Mucosa of descending colon (tissue), 3 donors: ENCODE measurements around the gene MEF2C. TPM values are rescaled to one million over a fixed set of nuclear protein-coding genes. Genes with fewer than 3 reads are reported as not detected.

Experiments used
- ATAC-seq: fragments of 200-7000 bp; cut with Tn5 transposase; one replicate; pipeline ENCODE4 v1.9.1; 2020; ENCODE audit warnings: mild to moderate bottlenecking, moderate library complexity
- DNase-seq, 3 donors: peaks; one replicate each; pipeline ENCODE4 v3.0.0-alpha.2; 2020
- H3K36me3 ChIP-seq: fragments of 200-600 bp; one replicate; pipeline ENCODE4 v1.8.0; 2021; ENCODE audit warnings: low read depth, mild to moderate bottlenecking
- H3K4me1 ChIP-seq: fragments of 200-600 bp; one replicate; pipeline ENCODE4 v1.8.0; 2021; ENCODE audit warnings: low read depth, mild to moderate bottlenecking
- H3K4me3 ChIP-seq: fragments of 200-600 bp; one replicate; pipeline ENCODE4 v1.8.0; 2021; ENCODE audit warnings: mild to moderate bottlenecking
- H3K9me3 ChIP-seq: fragments of 200-600 bp; one replicate; pipeline ENCODE4 v1.8.0; 2021; ENCODE audit warnings: mild to moderate bottlenecking
- intact Hi-C, 2 donors: fragments of 100-400 bp; cut with DNase I in 1 of 2; cut with micrococcal nuclease in 1 of 2; formaldehyde crosslinking; loops; one replicate each; pipeline versions ENCODE4 v1.11.0 to v1.11.1; 2022; cut with DNase I, micrococcal nuclease
- total RNA-seq, 3 donors: library from RNA; stranded (reverse); fragmentation: NEBNext Ultra II Directional in 2 of 3; extraction: Animal tissue kit (Norgen Biotek cat#: 25700) in 2 of 3; gene quantifications; one replicate each; pipeline versions ENCODE4 v1.2.1 to v1.2.4, GENCODE V29; 2021 to 2023
- TF ChIP-seq, protein P1 (sequence below): fragments of 200-600 bp; IDR thresholded peaks from one replicate; pipeline ENCODE4 v1.8.0; 2022; ENCODE audit warnings: antibody characterized with exemption, mild to moderate bottlenecking
- donor health status: DM: no; HTN: no; CAD: no; lungs with moderate emphysema.
- donor health status: DM: no; HTN: no; CAD: no.
- donor health status: DM: no; HTN: yes; CAD: no.

Gene MEF2C
- total RNA-seq, 3 donors from 2014 or later = 19.3 to 44.0 (median 32.6) TPM

GRCh38 chr5:88840495-88840894, 42.5 kb downstream of the MEF2C start:
- no peak for ATAC-seq

GRCh38 chr5:88839238-88839637, 43.7 kb downstream of the MEF2C start:
- no peaks in the 10 kb centered on the region for H3K4me1 ChIP-seq
- no peaks in the 10 kb centered on the region for H3K9me3 ChIP-seq
- intact Hi-C loops = no loop called here
- no peak for ATAC-seq
- H3K36me3 ChIP-seq = no peaks in the 10 kb centered on the region
- DNase-seq = no peak
- TF ChIP-seq, protein P1, sequence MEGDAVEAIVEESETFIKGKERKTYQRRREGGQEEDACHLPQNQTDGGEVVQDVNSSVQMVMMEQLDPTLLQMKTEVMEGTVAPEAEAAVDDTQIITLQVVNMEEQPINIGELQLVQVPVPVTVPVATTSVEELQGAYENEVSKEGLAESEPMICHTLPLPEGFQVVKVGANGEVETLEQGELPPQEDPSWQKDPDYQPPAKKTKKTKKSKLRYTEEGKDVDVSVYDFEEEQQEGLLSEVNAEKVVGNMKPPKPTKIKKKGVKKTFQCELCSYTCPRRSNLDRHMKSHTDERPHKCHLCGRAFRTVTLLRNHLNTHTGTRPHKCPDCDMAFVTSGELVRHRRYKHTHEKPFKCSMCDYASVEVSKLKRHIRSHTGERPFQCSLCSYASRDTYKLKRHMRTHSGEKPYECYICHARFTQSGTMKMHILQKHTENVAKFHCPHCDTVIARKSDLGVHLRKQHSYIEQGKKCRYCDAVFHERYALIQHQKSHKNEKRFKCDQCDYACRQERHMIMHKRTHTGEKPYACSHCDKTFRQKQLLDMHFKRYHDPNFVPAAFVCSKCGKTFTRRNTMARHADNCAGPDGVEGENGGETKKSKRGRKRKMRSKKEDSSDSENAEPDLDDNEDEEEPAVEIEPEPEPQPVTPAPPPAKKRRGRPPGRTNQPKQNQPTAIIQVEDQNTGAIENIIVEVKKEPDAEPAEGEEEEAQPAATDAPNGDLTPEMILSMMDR = no peak
- H3K4me3 ChIP-seq = no peak overlapping the region

More at GRCh38 chr5:88840495-88840894, 42.5 kb downstream of the MEF2C start:
- TF ChIP-seq, protein P1 = no peak
- Histone ChIP-seq H3K4me1 (no peaks in the 10 kb centered on the region), H3K36me3 (no peaks in the 10 kb centered on the region), H3K9me3 (no peaks in the 10 kb centered on the region), H3K4me3 (no peak overlapping the region)
- no peak for DNase-seq
- intact Hi-C loops = no loop called here

- TF ChIP-seq, protein P1 = no peak
- ATAC-seq (peak; percentile 53), DNase-seq (no peak)
- Histone ChIP-seq H3K4me3 (no peak overlapping the region), H3K4me1 (no peaks in the 10 kb centered on the region), H3K36me3 (no peaks in the 10 kb centered on the region), H3K9me3 (no peaks in the 10 kb centered on the region)
- intact Hi-C loops = no loop called here
Observed at GRCh38 chr5:88838500-88838899, 44.5 kb downstream of the MEF2C start.

- no peaks in the 10 kb centered on the region for H3K4me1 ChIP-seq
- H3K4me3 ChIP-seq = no peak overlapping the region
- DNase-seq = no peak
- no peaks in the 10 kb centered on the region for H3K9me3 ChIP-seq
- TF ChIP-seq, protein P1 = no peak
- intact Hi-C loops = no loop called here
- no peak for ATAC-seq
- no peaks in the 10 kb centered on the region for H3K36me3 ChIP-seq
Observed at GRCh38 chr5:88837817-88838216, 45.2 kb downstream of the MEF2C start.

DNA sequence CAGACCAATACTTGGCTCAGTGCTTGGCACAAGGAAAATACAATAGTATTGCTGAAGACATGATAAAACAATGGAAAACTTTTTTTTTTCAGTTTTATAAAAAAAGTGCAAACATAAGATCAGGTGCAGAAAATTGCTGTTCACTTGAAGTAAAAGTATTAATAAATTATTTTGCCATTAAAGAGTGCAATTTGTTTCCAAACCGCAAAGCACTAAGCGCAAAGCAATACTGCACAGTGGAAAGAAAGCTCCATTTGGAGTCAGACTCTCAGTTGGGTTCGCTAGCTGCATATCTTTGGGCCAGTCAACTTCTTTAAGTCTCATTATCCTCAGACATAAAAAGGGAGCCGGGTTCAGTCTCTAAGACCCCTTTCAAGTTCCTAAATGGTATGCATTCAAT, 45.8 kb downstream of the MEF2C start:
- no peak for DNase-seq
- Histone ChIP-seq H3K36me3 (no peaks in the 10 kb centered on the region), H3K9me3 (no peaks in the 10 kb centered on the region), H3K4me1 (no peaks in the 10 kb centered on the region), H3K4me3 (no peak overlapping the region)
- ATAC-seq = no peak
- intact Hi-C loops = no loop called here
- TF ChIP-seq, protein P1 = no peak
